A673 (cell line): Measurements from ENCODE around the gene KCNIP4. TPM values are rescaled to one million over a fixed set of nuclear protein-coding genes. Genes with fewer than 3 reads are reported as not detected.
"Not testable (repeated sequence)": the region's sequence is repeated elsewhere in the genome, so short reads cannot be mapped to it uniquely, and the experiment has no call there.

Experiments
- BruUV-seq: library from RNA; stranded (reverse); fragments of 400-500 nt; replicated peaks from 2 replicates; lab custom pipeline; 2021; lab: Mats Ljungman, UMichigan
- CTCF ChIA-PET: fragments of 300-600 bp; sonication (Branson Sonifier 250); formaldehyde crosslinking; loops from one replicate; lab custom pipeline; 2022; ENCODE audit warnings: antibody characterized with exemption; lab: Charles Lee
- POLR2A ChIA-PET: fragments of 300-600 bp; sonication (Branson Sonifier 250); formaldehyde crosslinking; loops from one replicate; lab custom pipeline; 2022; ENCODE audit warnings: antibody characterized with exemption; ENCODE audit not compliant: low non-redundant PET; lab: Charles Lee
- DNase-seq: peaks from one replicate; pipeline ENCODE4 v3.0.0-alpha.2; 2015; ENCODE audit warnings: low spot score
- H3K27ac ChIP-seq: fragments of 200-600 bp; sonication (generic); 2 replicates; pipeline ENCODE4 v1.5.1; 2016; ENCODE audit warnings: mixed run types, low read depth, mild to moderate bottlenecking, mixed read lengths, antibody characterized with exemption, low read length; ENCODE audit not compliant: poor library complexity, severe bottlenecking
- H3K27me3 ChIP-seq: fragments of 200-600 bp; sonication (generic); replicated peaks from 2 replicates; pipeline ENCODE4 v1.6.1; 2017; ENCODE audit warnings: mixed run types, low read depth, mild to moderate bottlenecking, mixed read lengths, antibody characterized with exemption, low read length; ENCODE audit not compliant: insufficient read depth, poor library complexity
- H3K36me3 ChIP-seq: fragments of 200-600 bp; sonication (generic); 2 replicates; pipeline ENCODE4 v1.6.1; 2016; ENCODE audit warnings: mixed run types, mild to moderate bottlenecking, mixed read lengths, antibody characterized with exemption, low read length; ENCODE audit not compliant: insufficient read depth, poor library complexity, severe bottlenecking
- H3K4me1 ChIP-seq: fragments of 200-600 bp; sonication (generic); 2 replicates; pipeline ENCODE4 v1.6.1; 2017; ENCODE audit warnings: mixed run types, mild to moderate bottlenecking, mixed read lengths, antibody characterized with exemption, low read length; ENCODE audit not compliant: insufficient read depth, poor library complexity, severe bottlenecking
- H3K4me3 ChIP-seq: fragments of 200-600 bp; sonication (generic); 2 replicates; pipeline ENCODE4 v1.5.1; 2016; ENCODE audit warnings: low read depth, mixed run types, mild to moderate bottlenecking, mixed read lengths, low read length; ENCODE audit not compliant: poor library complexity, severe bottlenecking
- H3K9me3 ChIP-seq: fragments of 200-600 bp; sonication (generic); 2 replicates; pipeline ENCODE4 v1.6.1; 2016; ENCODE audit warnings: mixed run types, low read depth, mild to moderate bottlenecking, mixed read lengths, antibody characterized with exemption, low read length; ENCODE audit not compliant: poor library complexity, severe bottlenecking
- CTCF ChIP-seq: fragments of 300-800, 200-600 bp; sonication (generic); conservative IDR thresholded peaks from 2 replicates; pipeline ENCODE4 v1.5.1; 2017; ENCODE audit warnings: low read depth, mild to moderate bottlenecking, antibody characterized with exemption, low read length, moderate library complexity, mixed read lengths
- EZH2 ChIP-seq: fragments of 200-600 bp; sonication (generic); IDR thresholded peaks from 2 replicates; pipeline ENCODE4 v1.6.1; 2017; ENCODE audit warnings: borderline replicate concordance, low read depth, mild to moderate bottlenecking, mixed read lengths, antibody characterized with exemption, low read length; ENCODE audit not compliant: poor library complexity, severe bottlenecking
- intact Hi-C: fragments of 100-400 bp; cut with micrococcal nuclease; formaldehyde crosslinking; loops from one replicate; pipeline ENCODE4 v1.10.0; 2022; ENCODE audit not compliant: unreplicated experiment
- total RNA-seq: library from RNA; stranded (reverse); gene quantifications from 2 replicates; pipeline ENCODE4 v1.2.3, GENCODE V29; 2021

The KCNIP4 gene
- total RNA-seq, 1 experiment from 2014 or later, result not detected

- DNase-seq, result no peak
- no peaks in the 10 kb centered on the region for H3K4me1 ChIP-seq
- no peak overlapping the region for H3K4me3 ChIP-seq
- H3K36me3 ChIP-seq, result no peaks in the 10 kb centered on the region
- ChIA-PET POLR2A (no interaction called here), CTCF (no interaction called here)
- H3K27me3 ChIP-seq, result no peaks in the 10 kb centered on the region
- intact Hi-C loops, result no loop called here
- no peak overlapping the region for H3K27ac ChIP-seq
- BruUV-seq, result no TSS peak
- H3K9me3 ChIP-seq, result no peaks in the 10 kb centered on the region
- TF ChIP-seq CTCF (no peak), EZH2 (no peak)
These were observed 1195.9 kb downstream of the KCNIP4 start for GRCh38 chr4:20752641-20753040.

GRCh38 chr4:20746000-20746399 lies 1202.6 kb downstream of the KCNIP4 start:
- POLR2A ChIA-PET, H3K4me1 ChIP-seq, intact Hi-C loops, H3K27ac ChIP-seq, H3K9me3 ChIP-seq, H3K36me3 ChIP-seq, H3K27me3 ChIP-seq, CTCF ChIA-PET, H3K4me3 ChIP-seq, BruUV-seq, DNase-seq: not testable (repeated sequence)

- no peak for TF ChIP-seq CTCF
- no peak for TF ChIP-seq EZH2
- H3K27ac ChIP-seq, result no peak overlapping the region
- peaks cover 18% of the 10 kb centered on the region for H3K9me3 ChIP-seq
- CTCF ChIA-PET, result no interaction called here
- no peaks in the 10 kb centered on the region for H3K4me1 ChIP-seq
- no TSS peak for BruUV-seq
- intact Hi-C loops, result no loop called here
- no peaks in the 10 kb centered on the region for H3K27me3 ChIP-seq
- no peak overlapping the region for H3K4me3 ChIP-seq
- POLR2A ChIA-PET, result no interaction called here
- peaks cover 24% of the 10 kb centered on the region for H3K36me3 ChIP-seq
- no peak for DNase-seq
These were observed 1212.6 kb downstream of the KCNIP4 start for GRCh38 chr4:20735931-20736330.

- CTCF ChIA-PET, result no interaction called here
- no peak for DNase-seq
- TF ChIP-seq EZH2 (no peak), CTCF (no peak)
- Histone ChIP-seq H3K4me1 (no peaks in the 10 kb centered on the region), H3K27ac (no peak overlapping the region), H3K9me3 (no peaks in the 10 kb centered on the region), H3K36me3 (peaks cover 20% of the 10 kb centered on the region), H3K4me3 (no peak overlapping the region), H3K27me3 (no peaks in the 10 kb centered on the region)
- intact Hi-C loops, result no loop called here
- POLR2A ChIA-PET, result no interaction called here
- no TSS peak for BruUV-seq
These were observed 1223.7 kb downstream of the KCNIP4 start for GRCh38 chr4:20724915-20725314.
